ENCODE measurements around the gene TLR5.
A peak's percentile ranks its signal among the peaks of the same experiment; 100 is the strongest.

Gene TLR5

GRCh38 chr1:223106856-223107255, 36.2 kb downstream of the TLR5 start:
- peak; percentile 7 for DNase-seq

- no peak for DNase-seq
Measured at GRCh38 chr1:223105568-223105967, 37.5 kb downstream of the TLR5 start.

- DNase-seq = peak; percentile 53
Measured at GRCh38 chr1:223102797-223103533, 40.1 kb downstream of the TLR5 start.

- DNase-seq = no peak
Measured at GRCh38 chr1:223097713-223098112, 45.3 kb downstream of the TLR5 start.

GRCh38 chr1:223095870-223096269, 47.2 kb downstream of the TLR5 start:
- no peak for DNase-seq

- DNase-seq = no peak
Measured at GRCh38 chr1:223091896-223092295, 51.2 kb downstream of the TLR5 start.

- no peak for DNase-seq
Measured at GRCh38 chr1:223089250-223089649, 53.8 kb downstream of the TLR5 start.

GRCh38 chr1:223088713-223089240, 54.3 kb downstream of the TLR5 start:
- DNase-seq = no peak

- no peak for DNase-seq
Measured at GRCh38 chr1:223087291-223088255, 55.5 kb downstream of the TLR5 start.

- DNase-seq = no peak
Measured at GRCh38 chr1:223084464-223084866, 58.6 kb downstream of the TLR5 start.

GRCh38 chr1:223083831-223084230, 59.2 kb downstream of the TLR5 start:
- no peak for DNase-seq

GRCh38 chr1:223082914-223083313, 60.1 kb downstream of the TLR5 start:
- DNase-seq = no peak

GRCh38 chr1:223081181-223081994, 61.7 kb downstream of the TLR5 start:
- DNase-seq = peak; percentile 94

- no peak for DNase-seq
Measured at GRCh38 chr1:223079498-223079897, 63.5 kb downstream of the TLR5 start.

GRCh38 chr1:223077247-223077833, 65.7 kb downstream of the TLR5 start:
- DNase-seq = no peak

GRCh38 chr1:223076362-223076761, 66.7 kb downstream of the TLR5 start:
- DNase-seq = no peak

- no peak for DNase-seq
Measured at GRCh38 chr1:223075834-223076233, 67.2 kb downstream of the TLR5 start.

- no peak for DNase-seq
Measured at GRCh38 chr1:223074445-223075300, 68.4 kb downstream of the TLR5 start.

- no peak for DNase-seq
Measured at GRCh38 chr1:223068900-223069665, 74.0 kb downstream of the TLR5 start.

GRCh38 chr1:223067914-223068313, 75.1 kb downstream of the TLR5 start:
- no peak for DNase-seq

GRCh38 chr1:223066415-223066814, 76.6 kb downstream of the TLR5 start:
- DNase-seq = no peak

Data from NCI-H1092 treated with DMSO at 0.1 percent for 48 hours (cell line).